ENCODE data around the gene TEAD1.

DNA sequence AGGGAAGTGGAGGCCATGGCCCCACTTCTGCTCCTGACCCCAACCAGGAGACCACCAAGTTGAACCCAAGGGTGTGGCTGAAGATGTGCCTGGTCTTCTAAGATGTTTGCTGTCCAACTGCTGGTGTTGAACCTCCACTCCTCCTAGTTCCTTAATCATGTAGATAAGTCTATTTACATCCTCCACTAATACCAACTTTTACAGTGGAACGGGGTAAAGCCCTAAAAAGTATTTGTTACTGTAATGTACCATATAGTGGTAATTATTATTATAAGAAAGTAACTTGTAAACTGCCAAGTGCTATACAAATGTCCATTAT, 315.9 kb downstream of the TEAD1 start:
- TF ChIP-seq, protein P1, sequence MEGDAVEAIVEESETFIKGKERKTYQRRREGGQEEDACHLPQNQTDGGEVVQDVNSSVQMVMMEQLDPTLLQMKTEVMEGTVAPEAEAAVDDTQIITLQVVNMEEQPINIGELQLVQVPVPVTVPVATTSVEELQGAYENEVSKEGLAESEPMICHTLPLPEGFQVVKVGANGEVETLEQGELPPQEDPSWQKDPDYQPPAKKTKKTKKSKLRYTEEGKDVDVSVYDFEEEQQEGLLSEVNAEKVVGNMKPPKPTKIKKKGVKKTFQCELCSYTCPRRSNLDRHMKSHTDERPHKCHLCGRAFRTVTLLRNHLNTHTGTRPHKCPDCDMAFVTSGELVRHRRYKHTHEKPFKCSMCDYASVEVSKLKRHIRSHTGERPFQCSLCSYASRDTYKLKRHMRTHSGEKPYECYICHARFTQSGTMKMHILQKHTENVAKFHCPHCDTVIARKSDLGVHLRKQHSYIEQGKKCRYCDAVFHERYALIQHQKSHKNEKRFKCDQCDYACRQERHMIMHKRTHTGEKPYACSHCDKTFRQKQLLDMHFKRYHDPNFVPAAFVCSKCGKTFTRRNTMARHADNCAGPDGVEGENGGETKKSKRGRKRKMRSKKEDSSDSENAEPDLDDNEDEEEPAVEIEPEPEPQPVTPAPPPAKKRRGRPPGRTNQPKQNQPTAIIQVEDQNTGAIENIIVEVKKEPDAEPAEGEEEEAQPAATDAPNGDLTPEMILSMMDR (conservative IDR thresholded peaks at IDR 0.05): no peak
- TF ChIP-seq ZFX (IDR thresholded peaks at IDR 0.05): no peak
